Kidney tubule cell (primary cell): ENCODE measurements around the gene LRRC55.

Source experiments
- DNase-seq: peaks from one replicate; pipeline ENCODE4 v3.0.0-alpha.2; 2018; ENCODE audit warnings: low spot score

LRRC55 gene

GRCh38 chr11:57181678-57182305 is at the start of gene LRRC55:
LRRC55 (plus strand) TSS chr11:57181953; CDS start chr11:57182023, 70 bp downstream.
- no peak for DNase-seq

- DNase-seq = no peak
Measured at GRCh38 chr11:57133366-57134038, 48.3 kb upstream of the LRRC55 start.

GRCh38 chr11:57134284-57134683 is 47.5 kb upstream of the LRRC55 start:
- peak; percentile 37 for DNase-seq

- no peak for DNase-seq
Measured at GRCh38 chr11:57135020-57135751, 46.6 kb upstream of the LRRC55 start.

- DNase-seq = no peak
Measured at GRCh38 chr11:57140568-57140967, 41.2 kb upstream of the LRRC55 start.

GRCh38 chr11:57143459-57143858 is 38.3 kb upstream of the LRRC55 start:
- no peak for DNase-seq

GRCh38 chr11:57144075-57144474 is 37.7 kb upstream of the LRRC55 start:
- DNase-seq = no peak

- DNase-seq = no peak
Measured at GRCh38 chr11:57144531-57145320, 37.0 kb upstream of the LRRC55 start.

GRCh38 chr11:57146301-57146700 is 35.5 kb upstream of the LRRC55 start:
- no peak for DNase-seq

- DNase-seq = no peak
Measured at GRCh38 chr11:57148621-57149020, 33.1 kb upstream of the LRRC55 start.

- DNase-seq = no peak
Measured at GRCh38 chr11:57150454-57150917, 31.3 kb upstream of the LRRC55 start.

GRCh38 chr11:57152134-57152533 is 29.6 kb upstream of the LRRC55 start:
- no peak for DNase-seq

GRCh38 chr11:57153448-57153847 is 28.3 kb upstream of the LRRC55 start:
- no peak for DNase-seq

GRCh38 chr11:57154739-57155138 is 27.0 kb upstream of the LRRC55 start:
- DNase-seq = no peak

GRCh38 chr11:57155400-57155799 is 26.4 kb upstream of the LRRC55 start:
- peak; percentile 66 for DNase-seq

- DNase-seq = no peak
Measured at GRCh38 chr11:57155838-57156607, 25.7 kb upstream of the LRRC55 start.

- no peak for DNase-seq
Measured at GRCh38 chr11:57156928-57157327, 24.8 kb upstream of the LRRC55 start.

GRCh38 chr11:57157624-57158023 is 24.1 kb upstream of the LRRC55 start:
- no peak for DNase-seq

GRCh38 chr11:57158180-57158579 is 23.6 kb upstream of the LRRC55 start:
- no peak for DNase-seq

GRCh38 chr11:57158599-57158998 is 23.2 kb upstream of the LRRC55 start:
- no peak for DNase-seq

- DNase-seq = no peak
Measured at GRCh38 chr11:57160665-57161064, 21.1 kb upstream of the LRRC55 start.
